ENCODE measurements around the gene DCUN1D3.

Gene DCUN1D3

DNA sequence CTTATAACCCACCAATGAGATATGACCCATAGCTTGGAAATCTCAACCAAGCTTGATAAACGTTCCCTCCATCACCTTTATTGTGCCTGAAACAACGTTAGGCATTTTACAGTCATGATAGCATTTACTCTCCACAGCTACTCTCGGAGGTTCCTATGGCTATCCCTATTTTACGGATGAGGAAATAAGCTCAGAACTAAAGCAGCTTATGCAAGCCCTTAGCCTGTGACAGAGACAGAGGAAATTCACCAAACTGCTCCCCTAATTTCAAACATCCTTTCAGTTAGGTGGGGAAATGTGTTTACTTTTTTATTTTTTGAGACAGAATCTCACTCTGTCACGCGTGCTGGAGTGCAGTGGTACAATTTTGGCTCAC lies 18.7 kb downstream of the DCUN1D3 start:
- CTCF ChIA-PET, result no interaction called here
- no peak overlapping the region for H3K27ac ChIP-seq (ENCODE audit: insufficient read depth in 1 of 2, low read depth in 1 of 2, low read length in 2 of 2, poor library complexity in 1 of 2, severe bottlenecking in 2 of 2)

DNA sequence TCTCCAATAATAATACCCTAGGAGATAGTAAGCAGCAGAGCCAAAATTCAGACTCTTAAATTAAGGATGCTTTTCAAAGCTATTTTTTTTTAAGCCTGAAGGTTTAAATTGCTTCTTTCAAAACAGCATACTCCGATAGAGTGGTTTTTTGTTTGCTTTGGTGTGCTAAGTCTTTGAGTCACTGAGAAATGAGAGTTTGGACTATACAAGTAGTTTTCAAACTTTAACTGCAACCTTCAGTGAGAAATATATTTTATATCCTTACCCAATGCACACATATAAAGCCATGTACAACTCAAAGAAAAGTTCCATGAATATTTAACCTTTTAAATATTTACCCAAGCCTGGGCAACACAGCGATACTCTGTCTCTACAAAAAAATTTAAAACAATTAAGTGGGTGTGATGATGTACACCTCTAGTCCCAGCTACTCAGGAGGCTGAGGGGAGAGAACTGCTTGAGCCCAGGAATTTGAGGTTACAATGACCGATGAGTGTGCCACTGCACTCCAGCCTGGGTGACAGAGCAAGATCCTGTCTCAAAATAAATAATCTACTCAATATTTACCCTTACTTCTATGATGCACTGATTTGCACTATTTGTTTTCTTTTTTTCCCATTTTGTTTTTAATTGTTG lies 19.2 kb downstream of the DCUN1D3 start:
- Histone ChIP-seq H3K36me3 (ENCODE audit: control insufficient read depth in 4 of 4, insufficient read depth in 4 of 4, low read length in 3 of 4) (peaks cover 0 to 15% (median 4%) of the 10 kb centered on the region in 4 experiments), H3K27me3 (replicated peaks in 2 of 5; ENCODE audit: control insufficient read depth in 4 of 5, insufficient read depth in 5 of 5, low read length in 4 of 5) (no peaks in the 10 kb centered on the region), H3K27ac (ENCODE audit: insufficient read depth in 1 of 2, low read depth in 1 of 2, low read length in 2 of 2, poor library complexity in 1 of 2, severe bottlenecking in 2 of 2) (no peak overlapping the region), H3K9me3 (ENCODE audit: control extremely low read depth in 1 of 5, control insufficient read depth in 4 of 5, insufficient read depth in 2 of 5, low read depth in 1 of 5, low read length in 4 of 5) (no peaks in the 10 kb centered on the region), H3K4me1 (ENCODE audit: control extremely low read depth in 1 of 4, control insufficient read depth in 4 of 4, insufficient read depth in 4 of 4, low read length in 3 of 4) (peaks cover 0 to 31% (median 9%) of the 10 kb centered on the region in 4 experiments), H3K4me3 (ENCODE audit: control insufficient read depth in 1 of 7, extremely low read depth in 1 of 7, insufficient read depth in 4 of 7, low read depth in 2 of 7, low read length in 6 of 7) (no peak overlapping the region)
- WGBS (ENCODE audit: insufficient coverage), result no CpG with 5 or more reads among the region's 3 CpGs
- POLR2A ChIA-PET, result no interaction called here
- DNase-seq, result no peak
- CTCF ChIA-PET, result interaction anchor here (1.2 to 1.7 kb wide), 2 partner anchors 11 to 15 kb away, joined by 3 read pairs; no protein-coding TSS in a partner anchor

More for the DNA sequence above, 18.7 kb downstream of the DCUN1D3 start:
- Histone ChIP-seq H3K36me3 (ENCODE audit: control insufficient read depth in 4 of 4, insufficient read depth in 4 of 4, low read length in 3 of 4) (peaks cover 0 to 15% (median 4%) of the 10 kb centered on the region in 4 experiments), H3K4me1 (ENCODE audit: control extremely low read depth in 1 of 4, control insufficient read depth in 4 of 4, insufficient read depth in 4 of 4, low read length in 3 of 4) (peaks cover 0 to 31% (median 9%) of the 10 kb centered on the region in 4 experiments), H3K27me3 (replicated peaks in 2 of 5; ENCODE audit: control insufficient read depth in 4 of 5, insufficient read depth in 5 of 5, low read length in 4 of 5) (no peaks in the 10 kb centered on the region), H3K9me3 (ENCODE audit: control extremely low read depth in 1 of 5, control insufficient read depth in 4 of 5, insufficient read depth in 2 of 5, low read depth in 1 of 5, low read length in 4 of 5) (no peaks in the 10 kb centered on the region), H3K4me3 (ENCODE audit: control insufficient read depth in 1 of 7, extremely low read depth in 1 of 7, insufficient read depth in 4 of 7, low read depth in 2 of 7, low read length in 6 of 7) (no peak overlapping the region)
- WGBS (ENCODE audit: insufficient coverage), result 98% methylated on average over 6 of the region's 6 CpGs
- no peak for DNase-seq
- POLR2A ChIA-PET, result no interaction called here

DNA sequence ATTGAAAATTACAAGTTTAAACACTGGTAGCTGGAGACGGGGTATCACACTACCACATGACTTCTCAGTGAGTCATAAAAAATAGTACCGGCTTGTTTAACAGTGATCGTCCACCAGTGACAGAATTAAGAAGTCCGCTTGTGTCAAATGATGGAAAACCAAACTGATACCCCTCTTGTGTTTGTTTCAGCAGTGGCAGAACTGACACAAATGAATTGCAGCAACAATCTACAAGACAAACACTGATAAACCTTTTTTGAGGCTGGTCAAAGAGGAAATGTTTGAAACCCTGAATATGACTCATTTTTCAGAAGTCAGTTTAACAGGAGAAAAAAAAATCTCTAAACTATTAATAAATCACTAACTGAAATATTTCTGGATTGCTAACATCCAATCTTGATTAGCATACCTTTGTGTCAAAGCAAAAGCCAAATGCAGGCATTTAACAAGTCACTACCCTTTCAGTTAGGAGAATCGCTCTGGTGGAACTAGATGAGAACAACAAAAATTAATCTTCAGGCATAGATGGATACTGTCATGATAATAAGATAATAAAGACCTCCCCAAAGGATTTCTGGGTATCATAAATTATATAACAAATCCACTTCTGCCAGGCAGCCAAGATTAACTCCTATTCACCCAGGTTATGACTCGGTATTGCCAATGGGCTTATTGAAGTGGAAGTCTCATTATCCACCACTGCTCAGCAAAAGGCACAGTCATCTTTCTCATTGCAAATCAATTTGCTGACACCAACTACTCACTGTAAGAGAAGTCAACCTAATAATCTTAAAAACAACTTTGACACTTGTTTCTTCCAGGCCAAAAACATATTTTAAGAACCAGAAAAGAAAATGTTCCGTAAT lies 20.8 kb downstream of the DCUN1D3 start:
- ChIA-PET CTCF (interaction anchor here (0.7 to 1.7 kb wide), 5 partner anchors 9 to 29 kb away, joined by 3 to 4 read pairs (median 3); no protein-coding TSS in a partner anchor), POLR2A (no interaction called here)
- H3K36me3 ChIP-seq (ENCODE audit: control insufficient read depth in 4 of 4, insufficient read depth in 4 of 4, low read length in 3 of 4), result peaks cover 0 to 8% (median 4%) of the 10 kb centered on the region in 4 experiments
- peak in 2 of 3 donors; percentile 37 to 54 for DNase-seq
- no peaks in the 10 kb centered on the region for H3K27me3 ChIP-seq (replicated peaks in 2 of 5; ENCODE audit: control insufficient read depth in 4 of 5, insufficient read depth in 5 of 5, low read length in 4 of 5)
- H3K27ac ChIP-seq (ENCODE audit: insufficient read depth in 1 of 2, low read depth in 1 of 2, low read length in 2 of 2, poor library complexity in 1 of 2, severe bottlenecking in 2 of 2), result no peak overlapping the region
- peak overlapping the region in 2 of 7 experiments; percentile 19 to 48 for H3K4me3 ChIP-seq (ENCODE audit: control insufficient read depth in 1 of 7, extremely low read depth in 1 of 7, insufficient read depth in 4 of 7, low read depth in 2 of 7, low read length in 6 of 7)
- H3K9me3 ChIP-seq (ENCODE audit: control extremely low read depth in 1 of 5, control insufficient read depth in 4 of 5, insufficient read depth in 2 of 5, low read depth in 1 of 5, low read length in 4 of 5), result no peaks in the 10 kb centered on the region
- WGBS (ENCODE audit: insufficient coverage), result 93% methylated on average over 4 of the region's 7 CpGs
- H3K4me1 ChIP-seq (ENCODE audit: control extremely low read depth in 1 of 4, control insufficient read depth in 4 of 4, insufficient read depth in 4 of 4, low read length in 3 of 4), result peaks cover 0 to 39% (median 12%) of the 10 kb centered on the region in 4 experiments

DNA sequence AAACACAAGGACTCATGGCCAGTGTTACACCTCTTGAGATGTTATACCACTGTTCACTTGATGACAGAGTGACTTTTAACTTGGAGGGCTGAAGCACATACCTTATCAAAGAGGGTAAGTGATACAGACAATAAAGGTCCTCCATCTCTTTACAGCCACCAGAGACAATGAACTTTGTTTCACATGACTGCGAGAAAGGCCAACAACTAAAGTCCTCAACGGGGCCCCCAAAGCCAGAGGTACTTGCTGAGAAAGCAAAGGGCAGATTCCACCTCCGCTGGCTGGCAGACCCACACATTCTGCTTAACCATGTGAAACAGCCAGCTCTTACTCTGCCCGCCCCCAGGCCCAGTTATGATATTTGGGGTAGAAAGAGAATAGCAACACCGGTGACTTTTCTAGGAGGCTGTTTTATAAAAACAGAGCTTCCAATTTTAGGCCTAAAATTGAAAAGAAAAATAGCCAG lies 21.4 kb downstream of the DCUN1D3 start:
- Histone ChIP-seq H3K36me3 (ENCODE audit: control insufficient read depth in 4 of 4, insufficient read depth in 4 of 4, low read length in 3 of 4) (peaks cover 0 to 5% (median under 1%) of the 10 kb centered on the region in 4 experiments), H3K4me3 (ENCODE audit: control insufficient read depth in 1 of 7, extremely low read depth in 1 of 7, insufficient read depth in 4 of 7, low read depth in 2 of 7, low read length in 6 of 7) (peak overlapping the region in 1 of 7 experiments; percentile 48), H3K4me1 (ENCODE audit: control extremely low read depth in 1 of 4, control insufficient read depth in 4 of 4, insufficient read depth in 4 of 4, low read length in 3 of 4) (peaks cover 0 to 32% (median 13%) of the 10 kb centered on the region in 4 experiments), H3K27ac (ENCODE audit: insufficient read depth in 1 of 2, low read depth in 1 of 2, low read length in 2 of 2, poor library complexity in 1 of 2, severe bottlenecking in 2 of 2) (no peak overlapping the region), H3K27me3 (replicated peaks in 2 of 5; ENCODE audit: control insufficient read depth in 4 of 5, insufficient read depth in 5 of 5, low read length in 4 of 5) (no peaks in the 10 kb centered on the region), H3K9me3 (ENCODE audit: control extremely low read depth in 1 of 5, control insufficient read depth in 4 of 5, insufficient read depth in 2 of 5, low read depth in 1 of 5, low read length in 4 of 5) (no peaks in the 10 kb centered on the region)
- WGBS (ENCODE audit: insufficient coverage), result 100% methylated on average over 3 of the region's 5 CpGs
- ChIA-PET POLR2A (no interaction called here), CTCF (interaction anchor here (0.7 to 1.5 kb wide), 2 partner anchors 9 to 28 kb away, joined by 3 to 4 read pairs; no protein-coding TSS in a partner anchor)
- no peak for DNase-seq

DNA sequence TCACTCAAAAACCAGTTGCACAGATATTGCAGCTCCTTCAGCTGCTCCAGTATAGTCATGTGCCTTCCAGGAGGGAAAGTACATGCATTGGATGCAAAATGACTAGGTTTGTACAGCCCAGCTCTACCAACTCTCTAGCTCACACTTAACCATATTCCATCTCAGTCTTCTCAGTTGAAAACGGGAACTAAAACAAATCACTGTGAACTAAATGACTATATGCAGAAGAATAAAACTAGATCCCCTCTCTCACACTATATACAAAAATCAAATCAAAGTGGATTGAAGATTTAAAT lies 24.9 kb downstream of the DCUN1D3 start:
- H3K27me3 ChIP-seq (replicated peaks in 2 of 5; ENCODE audit: control insufficient read depth in 4 of 5, insufficient read depth in 5 of 5, low read length in 4 of 5), result no peaks in the 10 kb centered on the region
- POLR2A ChIA-PET, result no interaction called here
- no peak for DNase-seq
- no peak overlapping the region for H3K27ac ChIP-seq (ENCODE audit: insufficient read depth in 1 of 2, low read depth in 1 of 2, low read length in 2 of 2, poor library complexity in 1 of 2, severe bottlenecking in 2 of 2)
- H3K4me1 ChIP-seq (ENCODE audit: control extremely low read depth in 1 of 4, control insufficient read depth in 4 of 4, insufficient read depth in 4 of 4, low read length in 3 of 4), result peaks cover 0 to 56% (median 26%) of the 10 kb centered on the region in 4 experiments
- WGBS (ENCODE audit: insufficient coverage), result no CpG with 5 or more reads among the region's 1 CpG
- no peaks in the 10 kb centered on the region for H3K9me3 ChIP-seq (ENCODE audit: control extremely low read depth in 1 of 5, control insufficient read depth in 4 of 5, insufficient read depth in 2 of 5, low read depth in 1 of 5, low read length in 4 of 5)
- H3K36me3 ChIP-seq (ENCODE audit: control insufficient read depth in 4 of 4, insufficient read depth in 4 of 4, low read length in 3 of 4), result peaks cover 0 to 5% (median 0%) of the 10 kb centered on the region in 4 experiments
- no peak overlapping the region for H3K4me3 ChIP-seq (ENCODE audit: control insufficient read depth in 1 of 7, extremely low read depth in 1 of 7, insufficient read depth in 4 of 7, low read depth in 2 of 7, low read length in 6 of 7)
- CTCF ChIA-PET, result interaction anchor here (0.6 to 2.8 kb wide), 7 partner anchors 10 to 80 kb away, joined by 3 to 11 read pairs (median 3); no protein-coding TSS in a partner anchor

DNA sequence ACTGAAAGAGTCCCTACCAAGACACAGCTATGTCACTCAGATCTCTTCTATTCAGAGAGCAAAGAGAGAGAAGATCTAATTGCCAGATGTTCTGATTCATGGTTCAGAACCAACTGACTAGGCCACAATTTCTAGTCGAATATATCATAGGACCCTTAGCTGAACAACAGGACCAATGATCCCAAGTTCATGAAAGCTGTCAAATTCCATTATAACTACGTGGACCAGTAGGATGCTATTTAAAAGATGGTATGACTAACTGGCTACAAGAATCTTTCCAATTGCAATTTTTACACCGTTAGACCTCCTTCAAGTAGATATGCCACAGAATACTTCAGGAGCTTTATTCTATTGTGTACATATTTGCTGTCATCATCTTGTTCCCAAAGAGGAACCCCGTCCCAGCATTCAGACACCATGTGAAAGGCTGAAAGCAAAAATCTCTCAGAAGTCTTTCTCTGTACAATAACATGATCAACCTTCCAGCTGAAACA lies 26.0 kb downstream of the DCUN1D3 start:
- ChIA-PET CTCF (interaction anchor here (0.8 to 2.8 kb wide), 9 partner anchors 8 to 81 kb away, joined by 3 to 11 read pairs (median 3); partner anchors contain the start of genes DCUN1D3 and LYRM1), POLR2A (no interaction called here)
- WGBS (ENCODE audit: insufficient coverage), result 96% methylated on average over 4 of the region's 4 CpGs
- Histone ChIP-seq H3K4me1 (ENCODE audit: control extremely low read depth in 1 of 4, control insufficient read depth in 4 of 4, insufficient read depth in 4 of 4, low read length in 3 of 4) (peaks cover 0 to 52% (median 28%) of the 10 kb centered on the region in 4 experiments), H3K27ac (ENCODE audit: insufficient read depth in 1 of 2, low read depth in 1 of 2, low read length in 2 of 2, poor library complexity in 1 of 2, severe bottlenecking in 2 of 2) (no peak overlapping the region), H3K9me3 (ENCODE audit: control extremely low read depth in 1 of 5, control insufficient read depth in 4 of 5, insufficient read depth in 2 of 5, low read depth in 1 of 5, low read length in 4 of 5) (no peaks in the 10 kb centered on the region), H3K4me3 (ENCODE audit: control insufficient read depth in 1 of 7, extremely low read depth in 1 of 7, insufficient read depth in 4 of 7, low read depth in 2 of 7, low read length in 6 of 7) (no peak overlapping the region), H3K27me3 (replicated peaks in 2 of 5; ENCODE audit: control insufficient read depth in 4 of 5, insufficient read depth in 5 of 5, low read length in 4 of 5) (no peaks in the 10 kb centered on the region), H3K36me3 (ENCODE audit: control insufficient read depth in 4 of 4, insufficient read depth in 4 of 4, low read length in 3 of 4) (peaks cover 0 to 5% (median 0%) of the 10 kb centered on the region in 4 experiments)
- no peak for DNase-seq

All from common myeloid progenitor, CD34-positive (primary cell).